ENCODE results near the gene APBB2.
A peak's percentile ranks its signal among the peaks of the same experiment; 100 is the strongest.

Gene APBB2

GRCh38 chr4:40897557-40898203 lies 316.7 kb downstream of the APBB2 start:
- DNase-seq (ENCODE audit: low read depth) = peak; percentile 44

- DNase-seq (ENCODE audit: low read depth) = no peak
Observed at GRCh38 chr4:40890764-40891163, 323.6 kb downstream of the APBB2 start.

GRCh38 chr4:40890199-40890598 lies 324.1 kb downstream of the APBB2 start:
- DNase-seq (ENCODE audit: low read depth) = no peak

GRCh38 chr4:40888933-40889332 lies 325.4 kb downstream of the APBB2 start:
- DNase-seq (ENCODE audit: low read depth) = no peak

GRCh38 chr4:40887764-40888131 lies 326.6 kb downstream of the APBB2 start:
- no peak for DNase-seq (ENCODE audit: low read depth)

GRCh38 chr4:40886931-40887763 lies 327.2 kb downstream of the APBB2 start:
- DNase-seq (ENCODE audit: low read depth) = no peak

GRCh38 chr4:40881851-40882250 lies 332.5 kb downstream of the APBB2 start:
- no peak for DNase-seq (ENCODE audit: low read depth)

GRCh38 chr4:40881096-40881495 lies 333.2 kb downstream of the APBB2 start:
- DNase-seq (ENCODE audit: low read depth) = no peak

- no peak for DNase-seq (ENCODE audit: low read depth)
Observed at GRCh38 chr4:40878548-40879055, 335.7 kb downstream of the APBB2 start.

- DNase-seq (ENCODE audit: low read depth) = no peak
Observed at GRCh38 chr4:40877081-40877480, 337.3 kb downstream of the APBB2 start.

- DNase-seq (ENCODE audit: low read depth) = no peak
Observed at GRCh38 chr4:40875507-40876150, 338.7 kb downstream of the APBB2 start.

- no peak for DNase-seq (ENCODE audit: low read depth)
Observed at GRCh38 chr4:40874901-40875300, 339.4 kb downstream of the APBB2 start.

GRCh38 chr4:40874331-40874730 lies 340.0 kb downstream of the APBB2 start:
- no peak for DNase-seq (ENCODE audit: low read depth)

- DNase-seq (ENCODE audit: low read depth) = no peak
Observed at GRCh38 chr4:40871695-40872250, 342.6 kb downstream of the APBB2 start.

GRCh38 chr4:40870150-40870549 lies 344.2 kb downstream of the APBB2 start:
- DNase-seq (ENCODE audit: low read depth) = no peak

- no peak for DNase-seq (ENCODE audit: low read depth)
Observed at GRCh38 chr4:40865696-40866095, 348.6 kb downstream of the APBB2 start.

GRCh38 chr4:40864531-40864930 lies 349.8 kb downstream of the APBB2 start:
- DNase-seq (ENCODE audit: low read depth) = no peak

- no peak for DNase-seq (ENCODE audit: low read depth)
Observed at GRCh38 chr4:40858962-40859361, 355.4 kb downstream of the APBB2 start.

GRCh38 chr4:40857956-40858355 lies 356.4 kb downstream of the APBB2 start:
- no peak for DNase-seq (ENCODE audit: low read depth)

GRCh38 chr4:40856840-40857362 lies 357.4 kb downstream of the APBB2 start:
- peak; percentile 29 for DNase-seq (ENCODE audit: low read depth)

- DNase-seq (ENCODE audit: low read depth) = no peak
Observed at GRCh38 chr4:40856277-40856839, 358.0 kb downstream of the APBB2 start.

GRCh38 chr4:40850496-40850895 lies 363.8 kb downstream of the APBB2 start:
- DNase-seq (ENCODE audit: low read depth) = no peak
